K562 (cell line): Measurements from ENCODE around the gene MRNIP. TPM values are rescaled to one million over a fixed set of nuclear protein-coding genes. Genes with fewer than 3 reads are reported as not detected.

ENCODE experiments used
- AFF4 ChIP-seq: sonication (generic); formaldehyde crosslinking; IDR thresholded peaks from 2 replicates; pipeline ENCODE4 v1.8.0; 2023; ENCODE audit warnings: mild to moderate bottlenecking, missing genetic modification reagents
- CSDE1 ChIP-seq, 2 experiments: fragments of 450-650 bp; IDR thresholded peaks; 2 replicates each; pipeline ENCODE4 v1.6.1; 2016; ENCODE audit warnings: mild to moderate bottlenecking in 1 of 2
- CUX1 ChIP-seq: fragments of 200-800 bp; sonication (Bioruptor generic); IDR thresholded peaks from 2 replicates; pipeline ENCODE4 v1.6.1; 2016; ENCODE audit warnings: missing genetic modification characterization, missing compliant biosample characterization
- GMEB1 ChIP-seq: fragments of 250-450 bp; sonication (Bioruptor Pico); IDR thresholded peaks from 2 replicates; pipeline ENCODE4 v1.4.0; 2020; ENCODE audit warnings: mild to moderate bottlenecking
- HDAC2 ChIP-seq: fragments of 450-650 bp; IDR thresholded peaks from 2 replicates; pipeline ENCODE4 v1.6.1; 2016; ENCODE audit warnings: mild to moderate bottlenecking
- MNT ChIP-seq, 2 experiments: fragments of 450-650 bp; conservative IDR thresholded peaks; 2 replicates each; pipeline ENCODE4 v1.6.1; 2017; ENCODE audit warnings: mild to moderate bottlenecking in 2 of 2, moderate library complexity in 2 of 2
- NCOA6 ChIP-seq: fragments of 450-650 bp; IDR thresholded peaks from 2 replicates; pipeline ENCODE4 v1.6.1; 2017; ENCODE audit warnings: mild to moderate bottlenecking
- NR3C1 ChIP-seq: sonication (generic); formaldehyde crosslinking; IDR thresholded peaks from 2 replicates; pipeline ENCODE4 v1.8.1; 2022; ENCODE audit warnings: missing genetic modification reagents
- PKNOX1 ChIP-seq: fragments of 450-650 bp; IDR thresholded peaks from 2 replicates; pipeline ENCODE4 v1.6.1; 2016
- VEZF1 ChIP-seq: fragments of 200-800 bp; sonication (Bioruptor generic); IDR thresholded peaks from 2 replicates; pipeline ENCODE4 v1.6.1; 2017; ENCODE audit warnings: missing genetic modification characterization, missing compliant biosample characterization
- ZFPM2 ChIP-seq: fragments of 250-450 bp; sonication (Bioruptor Pico); IDR thresholded peaks from 2 replicates; pipeline ENCODE4 v1.5.1; 2022; ENCODE audit warnings: mild to moderate bottlenecking
- polyA plus RNA-seq, 8 experiments: library from polyadenylated mRNA; depleted of rRNA in 4 of 8; stranded (reverse) in 5 of 8; unstranded in 3 of 8; fragments of >200 nt; fragmentation: Nextera tagmentation in 2 of 8; fragmentation: Illumina TruSeq in 1 of 8; extraction: Ambion mirVana in 2 of 8; extraction: Trizol in 1 of 8; gene quantifications; 2 replicates each; pipeline versions ENCODE4 v1.2.1 to v1.2.3, GENCODE V29; 2011 to 2014; ENCODE audit warnings: inconsistent platforms in 1 of 8, missing spikeins in 1 of 8
- total RNA-seq, 7 experiments: library from RNA; depleted of rRNA in 6 of 7; stranded (reverse); fragments of >200 nt in 6 of 7; fragmentation: Illumina TruSeq in 2 of 7; extraction: Trizol in 2 of 7; gene quantifications; 2 replicates each; pipeline versions ENCODE4 v1.2.1 to v1.2.3, GENCODE V29; 2011 to 2021; ENCODE audit warnings: low replicate concordance in 1 of 7

The MRNIP gene
- total and polyA plus RNA-seq, 9 of the 15 experiments (the other 6 are each of a cell fraction or from before 2014, with no cell fraction given): 3.6 to 39.0 (median 16.8) TPM

- TF ChIP-seq CUX1 (CRISPR knock-in tag) (no peak), VEZF1 (CRISPR knock-in tag) (peak; percentile 65; the same call in 1 of the 2 replicates), ZFPM2 (CRISPR knock-in tag) (no peak), PKNOX1 (no peak), NR3C1 (no peak), CSDE1 (IDR thresholded peaks at IDR 0.05) (no peak), NCOA6 (no peak), GMEB1 (no peak), MNT (conservative IDR thresholded peaks at IDR 0.05) (peak in 1 of 2 experiments; percentile 27; a peak in 1 of 4 replicates), AFF4 (CRISPR knock-in tag) (peak; percentile 46; the same call in 1 of the 2 replicates), HDAC2 (no peak)
Measured at GRCh38 chr5:179805529-179806249, 52.9 kb downstream of the MRNIP start (continued).
